ENCODE data around the gene SMARCAD1. TPM values are rescaled to one million over a fixed set of nuclear protein-coding genes. Genes with fewer than 3 reads are reported as not detected.
"Not testable (repeated sequence)": the region's sequence is repeated elsewhere in the genome, so short reads cannot be mapped to it uniquely, and the experiment has no call there.

Gene SMARCAD1
- total RNA-seq, 4 donors from 2014 or later, result 23.7 to 42.3 (median 35.6) TPM

DNA sequence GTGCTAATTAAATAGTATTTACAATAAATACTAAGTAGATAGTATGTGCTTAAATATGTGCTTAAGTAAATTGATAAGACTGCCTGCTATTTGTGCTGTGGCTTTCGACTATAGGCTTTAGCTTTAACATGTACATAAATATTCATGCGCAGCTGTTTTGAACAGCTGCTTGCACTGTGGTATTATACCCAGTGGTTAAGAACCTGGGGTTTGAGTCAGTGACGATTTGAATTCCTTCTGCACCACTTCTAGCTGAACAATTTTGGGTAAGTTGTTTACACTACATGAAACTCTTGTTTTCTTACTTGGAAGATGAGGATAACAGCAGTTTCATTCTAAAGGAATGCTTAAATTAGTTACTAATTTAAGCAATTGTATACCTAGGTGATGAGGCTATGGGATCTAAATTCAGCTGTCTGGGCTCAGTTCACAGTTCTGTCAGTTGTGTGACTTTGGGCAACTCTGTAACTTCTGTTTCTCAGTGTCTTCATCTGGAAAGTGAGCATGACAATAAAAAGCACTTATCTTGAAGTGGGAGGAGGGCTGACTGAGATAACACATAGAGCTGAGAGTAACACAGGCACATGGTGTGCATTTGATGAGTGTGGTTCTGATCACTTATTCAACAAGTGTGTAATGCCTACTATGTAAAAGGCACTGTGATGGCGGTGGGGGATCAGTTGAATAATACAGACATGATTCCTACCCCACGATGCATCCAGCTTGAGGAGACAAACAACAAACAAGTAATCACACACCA lies 98.0 kb downstream of the SMARCAD1 start:
- 80% methylated on average over 5 of the region's 5 CpGs for WGBS
- Histone ChIP-seq H3K27ac (no peak overlapping the region), H3K36me3 (no peaks in the 10 kb centered on the region), H3K9me3 (no peaks in the 10 kb centered on the region), H3K4me1 (peaks cover 2% of the 10 kb centered on the region), H3K4me3 (no peak overlapping the region), H3K27me3 (no peaks in the 10 kb centered on the region)
- TF ChIP-seq, protein P1, sequence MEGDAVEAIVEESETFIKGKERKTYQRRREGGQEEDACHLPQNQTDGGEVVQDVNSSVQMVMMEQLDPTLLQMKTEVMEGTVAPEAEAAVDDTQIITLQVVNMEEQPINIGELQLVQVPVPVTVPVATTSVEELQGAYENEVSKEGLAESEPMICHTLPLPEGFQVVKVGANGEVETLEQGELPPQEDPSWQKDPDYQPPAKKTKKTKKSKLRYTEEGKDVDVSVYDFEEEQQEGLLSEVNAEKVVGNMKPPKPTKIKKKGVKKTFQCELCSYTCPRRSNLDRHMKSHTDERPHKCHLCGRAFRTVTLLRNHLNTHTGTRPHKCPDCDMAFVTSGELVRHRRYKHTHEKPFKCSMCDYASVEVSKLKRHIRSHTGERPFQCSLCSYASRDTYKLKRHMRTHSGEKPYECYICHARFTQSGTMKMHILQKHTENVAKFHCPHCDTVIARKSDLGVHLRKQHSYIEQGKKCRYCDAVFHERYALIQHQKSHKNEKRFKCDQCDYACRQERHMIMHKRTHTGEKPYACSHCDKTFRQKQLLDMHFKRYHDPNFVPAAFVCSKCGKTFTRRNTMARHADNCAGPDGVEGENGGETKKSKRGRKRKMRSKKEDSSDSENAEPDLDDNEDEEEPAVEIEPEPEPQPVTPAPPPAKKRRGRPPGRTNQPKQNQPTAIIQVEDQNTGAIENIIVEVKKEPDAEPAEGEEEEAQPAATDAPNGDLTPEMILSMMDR (IDR thresholded peaks at IDR 0.05), result no peak
- TF ChIP-seq POLR2A (IDR thresholded peaks at IDR 0.05), result no peak
- no peak for TF ChIP-seq POLR2AphosphoS5 (IDR thresholded peaks at IDR 0.05)
- TF ChIP-seq EP300 (IDR thresholded peaks at IDR 0.05), result no peak
- no peak for DNase-seq (ENCODE audit: low spot score in 2 of 2)

DNA sequence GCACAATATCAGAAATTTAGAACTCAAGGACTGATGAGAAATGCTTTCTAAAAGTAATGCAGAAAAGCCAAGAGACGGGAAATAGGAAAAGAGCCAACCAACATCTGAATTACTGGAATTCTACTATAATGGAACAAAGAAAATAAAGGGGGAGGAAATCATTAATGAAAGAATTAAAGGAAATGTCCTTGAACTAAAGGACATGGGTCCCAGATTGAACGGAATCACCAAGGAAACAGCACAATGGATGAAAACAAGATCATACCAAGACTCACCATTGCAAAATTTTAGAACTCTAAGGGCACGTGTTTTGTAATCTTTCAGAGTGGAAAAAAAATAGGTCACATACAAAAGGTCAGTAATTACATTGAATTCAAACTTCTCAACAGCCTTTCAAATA lies 99.0 kb downstream of the SMARCAD1 start:
- TF ChIP-seq POLR2AphosphoS5 (IDR thresholded peaks at IDR 0.05) (no peak), POLR2A (IDR thresholded peaks at IDR 0.05) (no peak), EP300 (IDR thresholded peaks at IDR 0.05) (no peak)
- TF ChIP-seq, protein P1 (IDR thresholded peaks at IDR 0.05), result no peak
- Histone ChIP-seq H3K9me3 (no peaks in the 10 kb centered on the region), H3K27me3 (no peaks in the 10 kb centered on the region), H3K4me1 (peaks cover 2% of the 10 kb centered on the region), H3K36me3 (no peaks in the 10 kb centered on the region), H3K27ac (no peak overlapping the region), H3K4me3 (no peak overlapping the region)
- WGBS, result 67% methylated on average over 3 of the region's 3 CpGs
- no peak for DNase-seq (ENCODE audit: low spot score in 2 of 2)

DNA sequence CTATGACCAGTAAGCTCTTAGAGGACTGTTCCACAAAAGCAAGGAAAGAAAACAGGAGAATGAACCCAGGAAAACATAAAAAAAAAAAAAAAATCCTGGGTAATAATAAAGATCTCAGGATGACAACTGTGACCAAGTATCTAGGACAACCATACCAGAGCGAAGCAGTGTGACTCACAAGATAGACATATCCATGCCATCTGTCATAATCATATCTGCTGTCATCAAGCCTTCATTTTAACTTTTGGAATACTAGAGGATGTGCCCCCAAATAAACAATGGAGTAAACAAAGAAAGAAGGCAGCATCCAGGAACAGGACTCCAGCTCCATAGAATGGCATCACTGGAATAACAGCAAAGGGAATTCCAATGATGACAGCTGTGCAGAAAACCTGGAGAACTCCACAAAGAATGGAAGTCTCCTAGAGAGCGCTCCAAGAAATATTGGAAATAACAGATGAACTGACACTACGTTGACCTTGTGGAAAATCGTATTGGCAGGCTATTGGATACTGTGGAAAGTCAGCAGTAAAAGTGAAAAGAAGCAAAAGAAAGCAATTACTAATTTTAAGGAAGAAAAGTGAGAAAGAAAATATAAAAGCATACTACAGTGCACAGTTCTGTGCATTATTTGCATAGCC lies 99.7 kb downstream of the SMARCAD1 start:
- Histone ChIP-seq H3K4me3 (no peak overlapping the region), H3K9me3 (no peaks in the 10 kb centered on the region), H3K4me1 (peaks cover 2% of the 10 kb centered on the region), H3K27ac (no peak overlapping the region), H3K27me3 (no peaks in the 10 kb centered on the region), H3K36me3 (no peaks in the 10 kb centered on the region)
- 66% methylated on average over 4 of the region's 4 CpGs for WGBS
- no peak for DNase-seq (ENCODE audit: low spot score in 2 of 2)
- TF ChIP-seq POLR2AphosphoS5 (IDR thresholded peaks at IDR 0.05) (no peak), EP300 (IDR thresholded peaks at IDR 0.05) (no peak), POLR2A (IDR thresholded peaks at IDR 0.05) (no peak)
- TF ChIP-seq, protein P1 (IDR thresholded peaks at IDR 0.05), result no peak

DNA sequence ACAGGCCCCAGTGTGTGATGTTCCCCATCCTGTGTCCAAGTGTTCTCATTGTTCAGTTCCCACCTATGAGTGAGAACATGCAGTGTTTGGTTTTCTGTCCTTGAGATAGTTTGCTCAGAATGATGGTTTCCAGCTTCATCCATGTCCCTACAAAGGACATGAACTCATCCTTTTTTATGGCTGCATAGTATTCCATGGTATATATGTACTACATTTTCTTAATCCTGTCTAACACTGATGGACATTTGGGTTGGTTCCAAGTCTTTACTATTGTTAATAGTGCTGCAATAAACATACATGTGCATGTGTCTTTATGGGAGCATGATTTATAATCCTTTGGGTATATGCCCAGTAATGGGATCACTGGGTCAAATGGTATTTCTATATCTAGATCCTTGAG lies 112.3 kb downstream of the SMARCAD1 start:
- not testable (repeated sequence) for H3K9me3 ChIP-seq; H3K4me1 ChIP-seq; H3K27ac ChIP-seq; H3K4me3 ChIP-seq; H3K27me3 ChIP-seq; H3K36me3 ChIP-seq; DNase-seq (ENCODE audit: low spot score in 2 of 2)

DNA sequence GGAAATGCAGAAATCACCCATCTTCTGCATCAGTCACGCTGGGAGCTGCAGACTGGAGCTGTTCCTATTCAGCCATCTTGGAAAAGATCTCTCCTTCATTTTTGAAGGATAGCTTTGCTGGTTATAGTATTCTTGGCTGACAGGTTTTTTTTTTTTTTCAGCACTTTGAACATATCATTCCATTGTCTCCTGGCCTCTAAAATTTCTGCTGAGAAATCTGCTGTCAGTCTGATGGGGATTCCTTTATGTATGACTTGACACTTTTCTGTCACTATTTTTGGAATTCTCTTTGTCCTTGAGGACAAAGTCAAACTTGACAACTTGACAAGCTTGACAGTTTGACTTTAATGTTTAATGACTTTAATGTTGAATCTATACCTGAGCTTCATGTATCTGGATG lies 118.2 kb downstream of the SMARCAD1 start:
- TF ChIP-seq, protein P1 (IDR thresholded peaks at IDR 0.05), result no peak
- TF ChIP-seq POLR2A (IDR thresholded peaks at IDR 0.05) (no peak), EP300 (IDR thresholded peaks at IDR 0.05) (no peak), POLR2AphosphoS5 (IDR thresholded peaks at IDR 0.05) (no peak)
- no peaks in the 10 kb centered on the region for H3K36me3 ChIP-seq
- 95% methylated on average over 1 of the region's 1 CpG for WGBS
- H3K27me3 ChIP-seq, result no peaks in the 10 kb centered on the region
- no peak overlapping the region for H3K27ac ChIP-seq
- H3K4me3 ChIP-seq, result no peak overlapping the region
- no peak for DNase-seq (ENCODE audit: low spot score in 2 of 2)
- no peaks in the 10 kb centered on the region for H3K4me1 ChIP-seq
- H3K9me3 ChIP-seq, result peaks cover 23% of the 10 kb centered on the region

All from suprapubic skin (tissue), 4 donors.